Measurements from ENCODE around the gene PTPRCAP. TPM values are rescaled to one million over a fixed set of nuclear protein-coding genes. Genes with fewer than 3 reads are reported as not detected.

PTPRCAP gene
- total and polyA plus RNA-seq, 2 donors (not counting 1 experiment from before 2014, with no cell fraction given): 266 to 565 TPM

DNA sequence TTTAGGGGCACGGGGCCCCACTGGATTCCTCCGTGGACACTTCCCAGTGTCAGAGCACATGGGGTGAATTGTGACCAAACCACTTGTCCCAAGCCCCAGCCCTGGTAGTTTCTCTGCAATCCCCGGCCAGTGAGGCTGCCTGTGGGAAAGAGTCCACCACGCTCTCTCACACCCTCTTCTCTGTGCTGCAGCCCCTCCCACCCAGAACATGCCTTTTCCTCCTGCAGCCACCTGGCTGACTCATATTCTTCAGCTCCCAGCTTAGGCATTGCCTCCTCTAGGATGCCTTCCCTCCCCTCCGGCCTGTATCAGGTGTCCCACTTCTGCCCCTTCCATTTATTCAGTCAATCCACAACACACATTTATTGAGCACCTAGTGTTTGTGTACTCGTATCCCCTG is 14.6 kb downstream of the PTPRCAP start:
- Histone ChIP-seq H3K27me3 (replicated peaks in 1 of 4; ENCODE audit: control extremely low read depth in 1 of 4, control insufficient read depth in 3 of 4, insufficient read depth in 4 of 4, low read length in 3 of 4) (no peaks in the 10 kb centered on the region), H3K4me2 (replicated peaks; ENCODE audit: low read depth, low read length, poor library complexity, severe bottlenecking) (no peak overlapping the region), H3K4me3 (ENCODE audit: control extremely low read depth in 1 of 5, extremely low read depth in 1 of 5, insufficient read depth in 1 of 5, low read depth in 2 of 5, low read length in 4 of 5) (no peak overlapping the region), H3K79me2 (ENCODE audit: control insufficient read depth, insufficient read depth, low read length) (peaks cover 30% of the 10 kb centered on the region), H3K36me3 (replicated peaks in 1 of 2; ENCODE audit: control extremely low read depth in 1 of 2, control insufficient read depth in 1 of 2, extremely low read depth in 1 of 2, insufficient read depth in 2 of 2, low read length in 1 of 2) (no peaks in the 10 kb centered on the region), H3K4me1 (ENCODE audit: control insufficient read depth in 2 of 2, insufficient read depth in 2 of 2, low read length in 2 of 2) (peaks cover 33 to 41% of the 10 kb centered on the region in 2 donors), H3K9ac (ENCODE audit: low read length) (no peak overlapping the region), H3K27ac (ENCODE audit: low read length in 2 of 2) (no peak overlapping the region), H3K9me3 (ENCODE audit: control extremely low read depth in 1 of 3, control insufficient read depth in 2 of 3, insufficient read depth in 1 of 3, low read length in 2 of 3) (no peaks in the 10 kb centered on the region), H2AFZ (ENCODE audit: insufficient read depth, low read depth, low read length, poor library complexity, severe bottlenecking) (no peak overlapping the region), H4K20me1 (ENCODE audit: control insufficient read depth, insufficient read depth, low read length, poor library complexity, severe bottlenecking) (no peaks in the 10 kb centered on the region)
- Mint-ChIP-seq H3K27ac (no peak overlapping the region), H3K9me3 (ENCODE audit: insufficient read depth) (no peaks in the 10 kb centered on the region), H3K4me1 (peaks cover 35% of the 10 kb centered on the region), H3K4me3 (peak overlapping the region; percentile 55), H3K27me3 (no peaks in the 10 kb centered on the region)
- DNase-seq: no peak
- intact Hi-C loops (cut with micrococcal nuclease): no loop called here
- TF ChIP-seq EZH2 (IDR thresholded peaks at IDR 0.05; ENCODE audit: borderline replicate concordance, insufficient read depth, low read depth, low read length, poor library complexity, severe bottlenecking): no peak
- TF ChIP-seq, protein P1, sequence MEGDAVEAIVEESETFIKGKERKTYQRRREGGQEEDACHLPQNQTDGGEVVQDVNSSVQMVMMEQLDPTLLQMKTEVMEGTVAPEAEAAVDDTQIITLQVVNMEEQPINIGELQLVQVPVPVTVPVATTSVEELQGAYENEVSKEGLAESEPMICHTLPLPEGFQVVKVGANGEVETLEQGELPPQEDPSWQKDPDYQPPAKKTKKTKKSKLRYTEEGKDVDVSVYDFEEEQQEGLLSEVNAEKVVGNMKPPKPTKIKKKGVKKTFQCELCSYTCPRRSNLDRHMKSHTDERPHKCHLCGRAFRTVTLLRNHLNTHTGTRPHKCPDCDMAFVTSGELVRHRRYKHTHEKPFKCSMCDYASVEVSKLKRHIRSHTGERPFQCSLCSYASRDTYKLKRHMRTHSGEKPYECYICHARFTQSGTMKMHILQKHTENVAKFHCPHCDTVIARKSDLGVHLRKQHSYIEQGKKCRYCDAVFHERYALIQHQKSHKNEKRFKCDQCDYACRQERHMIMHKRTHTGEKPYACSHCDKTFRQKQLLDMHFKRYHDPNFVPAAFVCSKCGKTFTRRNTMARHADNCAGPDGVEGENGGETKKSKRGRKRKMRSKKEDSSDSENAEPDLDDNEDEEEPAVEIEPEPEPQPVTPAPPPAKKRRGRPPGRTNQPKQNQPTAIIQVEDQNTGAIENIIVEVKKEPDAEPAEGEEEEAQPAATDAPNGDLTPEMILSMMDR (IDR thresholded peaks at IDR 0.05): no peak
- 86% methylated on average over 6 of the region's 6 CpGs for WGBS (ENCODE audit: insufficient coverage)
- no peak for ATAC-seq (ENCODE audit: low read depth)
- ChIA-PET CTCF (interaction anchor here (1.2 to 10.4 kb wide), 3 partner anchors 11 to 20 kb away, joined by 3 to 121 read pairs (median 5); partner anchors contain the start of genes PPP1CA, PTPRCAP and TBC1D10C), POLR2A (interaction anchor here (1.1 to 10.7 kb wide), 2 partner anchors 15 to 20 kb away, joined by 3 to 195 read pairs; partner anchors contain the start of genes PPP1CA, PTPRCAP and TBC1D10C)

GRCh38 chr11:67421430-67422031 is 16.0 kb downstream of the PTPRCAP start:
- no peaks in the 10 kb centered on the region for H4K20me1 ChIP-seq (ENCODE audit: control insufficient read depth, insufficient read depth, low read length, poor library complexity, severe bottlenecking)
- DNase-seq (no peak), ATAC-seq (ENCODE audit: low read depth) (no peak)
- Mint-ChIP-seq H3K4me3 (peak overlapping the region; percentile 83), H3K9me3 (ENCODE audit: insufficient read depth) (no peaks in the 10 kb centered on the region), H3K4me1 (peaks cover 43% of the 10 kb centered on the region), H3K27me3 (no peaks in the 10 kb centered on the region), H3K27ac (peak overlapping the region; percentile 91)
- ChIA-PET POLR2A (interaction anchor here (1.2 to 10.7 kb wide), 10 partner anchors 10 to 47 kb away, joined by 4 to 195 read pairs (median 33); partner anchors contain the start of genes PPP1CA, PTPRCAP, RAD9A and RPS6KB2), CTCF (interaction anchor here (0.9 to 10.4 kb wide), 7 partner anchors 13 to 47 kb away, joined by 3 to 121 read pairs (median 5); partner anchors contain the start of genes PPP1CA, PTPRCAP, RAD9A and TBC1D10C)
- no peaks in the 10 kb centered on the region for H3K9me3 ChIP-seq (ENCODE audit: control extremely low read depth in 1 of 3, control insufficient read depth in 2 of 3, insufficient read depth in 1 of 3, low read length in 2 of 3)
- no peak overlapping the region for H3K9ac ChIP-seq (ENCODE audit: low read length)
- peaks cover 23% of the 10 kb centered on the region for H3K79me2 ChIP-seq (ENCODE audit: control insufficient read depth, insufficient read depth, low read length)
- H2AFZ ChIP-seq (ENCODE audit: insufficient read depth, low read depth, low read length, poor library complexity, severe bottlenecking): no peak overlapping the region
- H3K4me3 ChIP-seq (ENCODE audit: control extremely low read depth in 1 of 5, extremely low read depth in 1 of 5, insufficient read depth in 1 of 5, low read depth in 2 of 5, low read length in 4 of 5): peak overlapping the region in 1 of 5 experiments; percentile 4
- H3K36me3 ChIP-seq (replicated peaks in 1 of 2; ENCODE audit: control extremely low read depth in 1 of 2, control insufficient read depth in 1 of 2, extremely low read depth in 1 of 2, insufficient read depth in 2 of 2, low read length in 1 of 2): no peaks in the 10 kb centered on the region
- H3K4me1 ChIP-seq (ENCODE audit: control insufficient read depth in 2 of 2, insufficient read depth in 2 of 2, low read length in 2 of 2): peaks cover 42 to 47% of the 10 kb centered on the region in 2 donors
- peak overlapping the region in 1 of 2 donors; percentile 2 for H3K27ac ChIP-seq (ENCODE audit: low read length in 2 of 2)
- intact Hi-C loops (cut with micrococcal nuclease): loop anchor here (1.0 to 2.0 kb wide), 4 partner anchors 15 to 48 kb away; partner anchors contain the start of genes PTPRCAP and TMEM134
- H3K27me3 ChIP-seq (replicated peaks in 1 of 4; ENCODE audit: control extremely low read depth in 1 of 4, control insufficient read depth in 3 of 4, insufficient read depth in 4 of 4, low read length in 3 of 4): no peaks in the 10 kb centered on the region
- TF ChIP-seq, protein P1 (IDR thresholded peaks at IDR 0.05): no peak
- no peak for TF ChIP-seq EZH2 (IDR thresholded peaks at IDR 0.05; ENCODE audit: borderline replicate concordance, insufficient read depth, low read depth, low read length, poor library complexity, severe bottlenecking)
- WGBS (ENCODE audit: insufficient coverage): 65% methylated on average over 12 of the region's 22 CpGs
- peak overlapping the region; percentile 95 for H3K4me2 ChIP-seq (replicated peaks; ENCODE audit: low read depth, low read length, poor library complexity, severe bottlenecking)
